ENCODE measurements around the gene CYB5A. TPM values are rescaled to one million over a fixed set of nuclear protein-coding genes. Genes with fewer than 3 reads are reported as not detected.

The CYB5A gene
- total RNA-seq, 1 experiment from 2014 or later: 143 TPM

GRCh38 chr18:74252039-74252395 lies 39.7 kb downstream of the CYB5A start:
- H3K4me1 Mint-ChIP-seq (ENCODE audit: low read depth, unreplicated experiment): peaks cover 67% of the 10 kb centered on the region
- no TSS peak for BruUV-seq (replicated peaks)
- no peak for TF ChIP-seq CTCF (IDR thresholded peaks at IDR 0.05; ENCODE audit: unreplicated experiment)
- no peak overlapping the region for H3K4me3 Mint-ChIP-seq (ENCODE audit: low read depth, unreplicated experiment)
- H3K27ac Mint-ChIP-seq (ENCODE audit: unreplicated experiment): peak overlapping the region; percentile 87
- H3K27me3 Mint-ChIP-seq (ENCODE audit: unreplicated experiment): no peaks in the 10 kb centered on the region
- DNase-seq: no peak
- CTCF ChIA-PET: interaction anchor here (2.1 kb wide), 1 partner anchor 17 kb away, joined by 9 read pairs; no protein-coding TSS in a partner anchor
- intact Hi-C loops (cut with micrococcal nuclease; ENCODE audit: unreplicated experiment): no loop called here
- H3K9me3 Mint-ChIP-seq (ENCODE audit: low read depth, unreplicated experiment): no peaks in the 10 kb centered on the region
- H3K36me3 Mint-ChIP-seq (ENCODE audit: insufficient read depth, unreplicated experiment): peaks cover 26% of the 10 kb centered on the region

- intact Hi-C loops (cut with micrococcal nuclease; ENCODE audit: unreplicated experiment): no loop called here
- Mint-ChIP-seq H3K27ac (ENCODE audit: unreplicated experiment) (peak overlapping the region; percentile 87), H3K9me3 (ENCODE audit: low read depth, unreplicated experiment) (no peaks in the 10 kb centered on the region), H3K4me3 (ENCODE audit: low read depth, unreplicated experiment) (peak overlapping the region; percentile 16), H3K27me3 (ENCODE audit: unreplicated experiment) (no peaks in the 10 kb centered on the region), H3K36me3 (ENCODE audit: insufficient read depth, unreplicated experiment) (peaks cover 26% of the 10 kb centered on the region), H3K4me1 (ENCODE audit: low read depth, unreplicated experiment) (peaks cover 67% of the 10 kb centered on the region)
- CTCF ChIA-PET: interaction anchor here (2.1 kb wide), 1 partner anchor 17 kb away, joined by 9 read pairs; no protein-coding TSS in a partner anchor
- peak; percentile 17 for DNase-seq
- no peak for TF ChIP-seq CTCF (IDR thresholded peaks at IDR 0.05; ENCODE audit: unreplicated experiment)
- no TSS peak for BruUV-seq (replicated peaks)
Measured at GRCh38 chr18:74251297-74252038, 40.3 kb downstream of the CYB5A start.

- BruUV-seq (replicated peaks): no TSS peak
- Mint-ChIP-seq H3K27ac (ENCODE audit: unreplicated experiment) (peak overlapping the region; percentile 70), H3K9me3 (ENCODE audit: low read depth, unreplicated experiment) (no peaks in the 10 kb centered on the region), H3K4me3 (ENCODE audit: low read depth, unreplicated experiment) (no peak overlapping the region), H3K4me1 (ENCODE audit: low read depth, unreplicated experiment) (peaks cover 55% of the 10 kb centered on the region), H3K36me3 (ENCODE audit: insufficient read depth, unreplicated experiment) (peaks cover 24% of the 10 kb centered on the region), H3K27me3 (ENCODE audit: unreplicated experiment) (no peaks in the 10 kb centered on the region)
- intact Hi-C loops (cut with micrococcal nuclease; ENCODE audit: unreplicated experiment): no loop called here
- DNase-seq: no peak
- no peak for TF ChIP-seq CTCF (IDR thresholded peaks at IDR 0.05; ENCODE audit: unreplicated experiment)
- CTCF ChIA-PET: interaction anchor here (2.3 kb wide), 1 partner anchor 16 kb away, joined by 6 read pairs; no protein-coding TSS in a partner anchor
Measured at GRCh38 chr18:74250131-74250530, 41.6 kb downstream of the CYB5A start.

- no TSS peak for BruUV-seq (replicated peaks)
- TF ChIP-seq CTCF (IDR thresholded peaks at IDR 0.05; ENCODE audit: unreplicated experiment): no peak
- peak; percentile 24 for DNase-seq
- Mint-ChIP-seq H3K36me3 (ENCODE audit: insufficient read depth, unreplicated experiment) (peaks cover 19% of the 10 kb centered on the region), H3K4me1 (ENCODE audit: low read depth, unreplicated experiment) (peaks cover 56% of the 10 kb centered on the region), H3K4me3 (ENCODE audit: low read depth, unreplicated experiment) (no peak overlapping the region), H3K9me3 (ENCODE audit: low read depth, unreplicated experiment) (no peaks in the 10 kb centered on the region), H3K27me3 (ENCODE audit: unreplicated experiment) (no peaks in the 10 kb centered on the region), H3K27ac (ENCODE audit: unreplicated experiment) (peak overlapping the region; percentile 70)
- CTCF ChIA-PET: interaction anchor here (2.3 kb wide), 1 partner anchor 15 kb away, joined by 6 read pairs; no protein-coding TSS in a partner anchor
- intact Hi-C loops (cut with micrococcal nuclease; ENCODE audit: unreplicated experiment): no loop called here
Measured at GRCh38 chr18:74249181-74249968, 42.4 kb downstream of the CYB5A start.
